IMR-90 (cell line): ENCODE results near the gene BLVRA. TPM values are rescaled to one million over a fixed set of nuclear protein-coding genes. Genes with fewer than 3 reads are reported as not detected.

ENCODE experiments used
- ATAC-seq: fragments of 200-7000 bp; cut with Tn5 transposase; 2 replicates; pipeline ENCODE4 v1.9.1; 2020; ENCODE audit warnings: low read depth, mild to moderate bottlenecking, moderate library complexity
- BruUV-seq: library from RNA; stranded (reverse); fragments of 400-500 nt; replicated peaks from 2 replicates; lab custom pipeline; 2021; lab: Mats Ljungman, UMichigan
- CTCF ChIA-PET: fragments of 300-600 bp; formaldehyde crosslinking; extraction: SDS; loops from one replicate; lab custom pipeline; 2021; ENCODE audit warnings: antibody characterized with exemption; lab: Yijun Ruan, JAX
- POLR2A ChIA-PET: fragments of 300-600 bp; sonication (Branson Sonifier 250); formaldehyde crosslinking; loops from one replicate; lab custom pipeline; 2022; ENCODE audit warnings: antibody characterized with exemption; ENCODE audit not compliant: unreplicated experiment; lab: Charles Lee
- DNase-seq: peaks from one replicate; pipeline ENCODE4 v3.0.0; 2013
- H2AFZ ChIP-seq: replicated peaks from 2 replicates; pipeline ENCODE3; 2013; ENCODE audit warnings: low read length, mild to moderate bottlenecking; ENCODE audit not compliant: poor library complexity
- H2AK5ac ChIP-seq: 2 replicates; pipeline ENCODE4 v1.6.1; 2013; ENCODE audit warnings: low read depth, low read length, inconsistent platforms
- H2AK9ac ChIP-seq: replicated peaks from 2 replicates; pipeline ENCODE3; 2013; ENCODE audit warnings: mild to moderate bottlenecking, low read depth, low read length, moderate library complexity; ENCODE audit not compliant: poor library complexity
- H2BK120ac ChIP-seq: 2 replicates; pipeline ENCODE4 v1.6.1; 2013; ENCODE audit warnings: low read depth, low read length, inconsistent platforms
- H2BK15ac ChIP-seq: 3 replicates; pipeline ENCODE4 v1.6.1; 2013; ENCODE audit warnings: low read depth, low read length, inconsistent platforms
- H2BK20ac ChIP-seq: 2 replicates; pipeline ENCODE4 v1.6.1; 2013; ENCODE audit warnings: low read depth, mild to moderate bottlenecking, inconsistent platforms, low read length, moderate library complexity
- H2BK5ac ChIP-seq: 2 replicates; pipeline ENCODE4 v1.6.1; 2013; ENCODE audit warnings: mild to moderate bottlenecking, low read depth, low read length, inconsistent platforms; ENCODE audit not compliant: poor library complexity, severe bottlenecking
- H3K14ac ChIP-seq: replicated peaks from 2 replicates; pipeline ENCODE4 v1.6.1; 2013; ENCODE audit warnings: low read depth, low read length, inconsistent platforms
- H3K18ac ChIP-seq: 2 replicates; pipeline ENCODE4 v1.6.1; 2013; ENCODE audit warnings: low read depth, low read length, control low read depth
- H3K23ac ChIP-seq: 2 replicates; pipeline ENCODE4 v1.6.1; 2013; ENCODE audit warnings: low read depth, low read length, inconsistent platforms
- H3K27ac ChIP-seq: 2 replicates; pipeline ENCODE4 v1.5.1; 2013; ENCODE audit warnings: mild to moderate bottlenecking, control low read depth, low read length; ENCODE audit not compliant: insufficient read depth
- H3K27me3 ChIP-seq: 2 replicates; pipeline ENCODE4 v1.6.1; 2013; ENCODE audit warnings: low read length; ENCODE audit not compliant: control insufficient read depth, insufficient read depth
- H3K36me3 ChIP-seq: 2 replicates; pipeline ENCODE4 v1.6.1; 2013; ENCODE audit warnings: low read length, mixed read lengths; ENCODE audit not compliant: control insufficient read depth, insufficient read depth
- H3K4ac ChIP-seq: 2 replicates; pipeline ENCODE4 v1.6.1; 2013; ENCODE audit warnings: low read depth, low read length, inconsistent platforms
- H3K4me1 ChIP-seq: 2 replicates; pipeline ENCODE4 v1.6.1; 2013; ENCODE audit warnings: low read length, mixed read lengths; ENCODE audit not compliant: control insufficient read depth, insufficient read depth
- H3K4me2 ChIP-seq: 2 replicates; pipeline ENCODE4 v1.6.1; 2013; ENCODE audit warnings: low read depth, mild to moderate bottlenecking, control low read depth, low read length, moderate library complexity
- H3K4me3 ChIP-seq: 2 replicates; pipeline ENCODE4 v1.5.1; 2013; ENCODE audit warnings: low read depth, mild to moderate bottlenecking, control low read depth, low read length, moderate library complexity; ENCODE audit not compliant: insufficient read depth
- H3K56ac ChIP-seq: 2 replicates; pipeline ENCODE4 v1.6.1; 2013; ENCODE audit warnings: low read length, inconsistent platforms; ENCODE audit not compliant: insufficient read depth; ENCODE audit errors: extremely low read depth
- H3K79me1 ChIP-seq, 2 experiments: 2 replicates each; pipeline ENCODE4 v1.6.1; 2013; ENCODE audit warnings: low read length in 2 of 2, inconsistent platforms in 1 of 2, low read depth in 1 of 2
- H3K9ac ChIP-seq: 2 replicates; pipeline ENCODE4 v1.6.1; 2013; ENCODE audit warnings: low read depth, low read length, control low read depth
- H3K9me1 ChIP-seq: 2 replicates; pipeline ENCODE4 v1.6.1; 2013; ENCODE audit warnings: low read length, inconsistent platforms; ENCODE audit not compliant: insufficient read depth
- H3K9me3 ChIP-seq: 2 replicates; pipeline ENCODE4 v1.6.1; 2013; ENCODE audit warnings: low read length; ENCODE audit not compliant: control insufficient read depth, insufficient read depth
- H4K20me1 ChIP-seq: 2 replicates; pipeline ENCODE4 v1.6.1; 2013; ENCODE audit warnings: low read length, inconsistent platforms; ENCODE audit not compliant: insufficient read depth
- H4K5ac ChIP-seq: 2 replicates; pipeline ENCODE4 v1.6.1; 2013; ENCODE audit warnings: mild to moderate bottlenecking, low read depth, low read length, control low read depth
- H4K8ac ChIP-seq, 2 experiments: 2 replicates each; pipeline ENCODE4 v1.6.1; 2013; ENCODE audit warnings: low read depth in 2 of 2, low read length in 2 of 2, control low read depth in 1 of 2, inconsistent platforms in 1 of 2
- H4K91ac ChIP-seq: 2 replicates; pipeline ENCODE4 v1.6.1; 2013; ENCODE audit warnings: low read depth, low read length, inconsistent platforms; ENCODE audit not compliant: insufficient read depth
- CHD1 ChIP-seq: IDR thresholded peaks from 2 replicates; pipeline ENCODE4 v1.6.1; 2012; ENCODE audit warnings: low read depth, low read length, improper control_type of control experiment
- RAD21 ChIP-seq: IDR thresholded peaks from 2 replicates; pipeline ENCODE4 v1.6.1; 2012; ENCODE audit warnings: low read length, improper control_type of control experiment
- RFX5 ChIP-seq: IDR thresholded peaks from 2 replicates; pipeline ENCODE4 v1.8.0; 2012; ENCODE audit warnings: low read depth, mild to moderate bottlenecking, low read length, moderate library complexity
- WGBS, 2 experiments: methylation state at CpG; one replicate each; pipeline versions ENCODE4 v1.1.5 to v1.1.7; 2013; ENCODE audit warnings: missing lambda C conversion rate in 2 of 2; ENCODE audit not compliant: insufficient read length in 1 of 2; ENCODE audit errors: extremely low coverage in 2 of 2; 5-methylcytosine and 5-hydroxymethylcytosine counted together
- dilution Hi-C: fragments of 300-500 bp; cut with HindIII; formaldehyde crosslinking; loops from one replicate; pipeline ENCODE4 v1.14.3; 2018; ENCODE audit warnings: low sequenced_read_pairs; ENCODE audit not compliant: unreplicated experiment
- in situ Hi-C: fragments of 300-500 bp; cut with MboI; formaldehyde crosslinking; loops from 3 replicates; pipeline ENCODE4 v1.14.3; 2019; ENCODE audit warnings: low sequenced_read_pairs, inconsistent platforms, mixed read lengths
- intact Hi-C: fragments of 100-400 bp; cut with micrococcal nuclease; formaldehyde crosslinking; loops from 2 replicates; pipeline ENCODE4 v1.10.0; 2022
- polyA plus RNA-seq, 3 experiments: library from polyadenylated mRNA; depleted of rRNA; stranded (reverse); fragments of >200 nt; gene quantifications; 2 replicates each; pipeline ENCODE4 v1.2.3, GENCODE V29; 2012; ENCODE audit warnings: low replicate concordance in 1 of 3
- total RNA-seq: library from RNA; depleted of rRNA; stranded (reverse); fragments of >200 nt; gene quantifications from 2 replicates; pipeline ENCODE4 v1.2.3, GENCODE V29; 2012

BLVRA gene
- total and polyA plus RNA-seq, 2 of the 4 experiments (the other 2 are of a cell fraction): 32.3 to 47.1 TPM

DNA sequence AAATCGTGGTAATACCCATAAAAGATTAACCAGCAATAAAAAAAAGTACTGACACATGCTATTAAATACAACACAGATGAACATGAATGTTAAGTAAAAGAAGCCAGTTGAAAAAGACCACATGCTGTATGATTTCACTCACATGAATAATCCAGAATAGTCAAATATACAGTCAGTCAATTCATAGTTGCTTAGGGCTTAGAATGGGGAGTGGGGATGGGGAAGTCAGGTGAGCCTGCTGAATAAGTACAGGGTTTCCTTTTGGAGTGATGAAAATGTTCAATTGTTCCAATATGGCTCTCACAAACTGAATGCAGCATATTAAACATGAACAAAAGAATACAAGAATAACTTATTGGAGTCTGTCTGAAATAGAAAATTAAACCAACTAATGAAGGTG lies 31.0 kb upstream of the BLVRA start:
- Histone ChIP-seq H2BK15ac (no peak overlapping the region), H3K9ac (no peak overlapping the region), H2AFZ (no peak overlapping the region), H3K56ac (no peak overlapping the region), H3K4ac (no peak overlapping the region), H3K9me1 (no peaks in the 10 kb centered on the region), H4K5ac (no peak overlapping the region), H2AK5ac (no peak overlapping the region), H3K79me1 (peaks cover 14 to 33% of the 10 kb centered on the region in 2 experiments), H3K4me3 (no peak overlapping the region), H3K27ac (no peak overlapping the region), H2BK20ac (no peak overlapping the region), H4K8ac (no peak overlapping the region), H4K20me1 (no peaks in the 10 kb centered on the region), H2AK9ac (no peak overlapping the region), H3K9me3 (no peaks in the 10 kb centered on the region), H3K23ac (no peak overlapping the region), H3K18ac (no peak overlapping the region), H3K27me3 (no peaks in the 10 kb centered on the region), H3K4me2 (no peak overlapping the region), H3K4me1 (peaks cover 2% of the 10 kb centered on the region; the same call in 1 of the 2 replicates), H4K91ac (no peak overlapping the region), H2BK120ac (no peak overlapping the region), H2BK5ac (no peak overlapping the region), H3K14ac (no peak overlapping the region), H3K36me3 (no peaks in the 10 kb centered on the region)
- ATAC-seq (no peak), DNase-seq (no peak)
- no TSS peak for BruUV-seq
- ChIA-PET POLR2A (no interaction called here), CTCF (interaction anchor here (0.6 kb wide), 1 partner anchor 89 kb away, joined by 3 read pairs; no protein-coding TSS in a partner anchor)
- no peak for TF ChIP-seq RFX5
- TF ChIP-seq RAD21: no peak
- TF ChIP-seq CHD1: no peak
- intact Hi-C loops (no loop called here), dilution Hi-C loops (no loop called here), in situ Hi-C loops (loop anchor here (10.0 kb wide), 1 partner anchor 783 kb away; no protein-coding TSS in a partner anchor)
- WGBS, 2 experiments: no CpG with 5 or more reads among the region's 1 CpG
